VCaP (cell line): Measurements from ENCODE around the gene FAF1.

Experiments used
- H3K27ac ChIP-seq: fragments of 450-650 bp; 2 replicates; pipeline ENCODE4 v1.5.1; 2017
- CTCF ChIP-seq: fragments of 450-650 bp; conservative IDR thresholded peaks from 2 replicates; pipeline ENCODE4 v1.5.1; 2017; ENCODE audit warnings: mild to moderate bottlenecking, moderate library complexity

The FAF1 gene

DNA sequence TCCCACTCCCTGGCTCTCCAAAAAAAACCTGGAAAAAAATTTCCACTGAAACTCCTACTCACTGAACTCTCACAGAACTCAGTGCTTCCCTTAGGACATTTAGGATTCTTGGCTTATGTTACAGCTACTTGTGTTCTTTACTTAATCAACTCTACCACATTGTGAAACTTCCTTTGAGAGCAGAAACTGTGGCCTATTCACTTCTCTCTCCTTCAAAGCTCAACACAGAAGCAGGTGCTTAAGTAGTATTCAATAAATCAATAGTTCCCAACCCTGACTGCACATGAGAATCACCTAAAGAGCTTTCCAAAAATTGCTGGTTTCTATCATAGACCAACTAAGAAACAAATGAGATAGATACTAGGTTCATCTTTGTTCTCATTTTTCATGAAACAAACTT is 468.9 kb downstream of the FAF1 start:
- TF ChIP-seq CTCF, result no peak
- no peak overlapping the region for H3K27ac ChIP-seq

DNA sequence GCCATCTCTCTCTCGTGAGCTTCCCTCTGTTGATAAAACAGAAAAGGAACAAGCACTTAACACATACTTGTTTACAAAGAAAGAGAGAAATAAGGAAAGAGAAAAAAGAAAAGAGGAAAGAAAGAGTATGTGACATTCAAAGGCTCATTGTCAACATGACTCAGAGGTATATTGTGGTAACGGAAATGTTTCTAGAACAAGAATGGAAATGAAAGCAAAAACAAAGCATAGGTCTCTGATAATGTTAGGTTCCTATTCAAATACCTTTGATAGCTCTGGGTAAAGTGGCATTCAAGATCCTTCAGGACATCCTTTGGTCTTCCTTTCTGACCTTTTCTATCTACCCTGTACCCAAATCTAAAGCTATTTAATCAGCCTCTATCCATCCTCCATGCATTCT is 469.4 kb downstream of the FAF1 start:
- no peak overlapping the region for H3K27ac ChIP-seq
- TF ChIP-seq CTCF, result no peak

DNA sequence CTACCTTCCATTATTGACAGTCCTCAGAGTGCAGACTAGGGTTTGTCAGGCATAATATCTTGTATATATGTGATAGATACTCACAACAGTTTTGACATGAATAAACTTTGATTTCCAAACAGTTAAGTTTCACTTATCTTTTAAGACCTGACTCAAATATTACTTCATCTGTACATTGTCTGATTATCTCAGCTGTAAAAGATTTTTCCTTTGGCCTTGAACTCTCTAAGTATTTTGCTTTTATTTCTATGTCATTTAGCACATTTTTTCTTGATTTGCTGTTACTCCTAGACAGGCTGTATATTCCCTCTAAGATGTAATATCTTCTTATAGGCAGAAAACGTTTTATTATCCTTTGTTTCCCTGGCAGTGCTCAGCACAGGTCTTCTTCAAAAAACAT is 471.2 kb downstream of the FAF1 start:
- no peak for TF ChIP-seq CTCF
- H3K27ac ChIP-seq, result no peak overlapping the region

GRCh38 chr1:50488356-50488755 is 471.7 kb downstream of the FAF1 start:
- no peak for TF ChIP-seq CTCF
- no peak overlapping the region for H3K27ac ChIP-seq

- TF ChIP-seq CTCF, result no peak
- no peak overlapping the region for H3K27ac ChIP-seq
Measured at GRCh38 chr1:50487725-50488124, 472.3 kb downstream of the FAF1 start.

DNA sequence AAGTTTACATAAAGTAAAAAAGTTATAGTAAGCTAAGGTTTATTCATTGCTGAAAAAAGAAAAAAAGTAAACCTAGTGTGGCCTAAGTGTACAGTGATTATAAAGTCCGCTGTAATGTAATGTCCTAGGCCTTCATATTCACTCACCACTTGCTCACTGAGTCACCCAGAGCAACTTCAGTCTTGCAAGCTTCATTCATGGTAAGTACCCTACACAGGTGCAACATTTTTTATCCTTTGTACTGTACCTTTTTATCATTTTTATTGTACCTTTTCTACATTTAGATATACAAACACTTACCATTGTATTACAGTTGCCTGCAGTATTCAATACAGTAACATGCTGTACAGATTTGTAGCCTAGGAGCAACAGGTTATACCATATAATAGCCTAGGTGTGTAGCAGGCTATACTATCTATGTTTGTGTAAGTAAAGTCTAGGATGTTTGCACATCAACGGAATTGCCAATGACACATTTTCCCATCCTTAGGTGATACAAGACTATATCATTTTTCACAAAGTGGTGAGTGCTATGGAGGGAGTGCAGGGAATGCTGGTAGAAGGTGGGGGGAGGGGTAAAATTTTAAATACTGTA is 478.8 kb downstream of the FAF1 start:
- TF ChIP-seq CTCF, result no peak

DNA sequence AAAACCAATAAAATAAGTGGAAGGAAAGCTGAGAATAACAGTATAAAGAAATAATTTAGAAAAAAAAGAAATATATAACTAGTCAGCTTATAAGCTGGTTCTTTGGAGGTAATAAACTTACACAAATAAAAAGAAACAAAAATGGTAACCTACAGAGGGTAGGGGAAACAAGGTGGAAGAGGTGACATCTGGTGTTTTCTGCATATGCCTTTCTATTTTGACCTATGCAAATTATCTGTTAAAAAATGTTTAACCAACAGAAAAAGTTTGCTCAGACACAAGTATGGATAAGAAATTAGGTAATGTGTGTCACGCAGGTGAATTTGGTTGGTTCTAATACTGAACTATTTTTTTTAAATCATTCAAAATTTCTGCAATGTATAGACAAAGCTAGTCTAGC is 483.3 kb downstream of the FAF1 start:
- no peak overlapping the region for H3K27ac ChIP-seq
- no peak for TF ChIP-seq CTCF

More for the DNA sequence above, 478.8 kb downstream of the FAF1 start:
- no peak overlapping the region for H3K27ac ChIP-seq
